ENCODE results near the gene TUBB. TPM values are rescaled to one million over a fixed set of nuclear protein-coding genes. Genes with fewer than 3 reads are reported as not detected.
A peak's percentile ranks its signal among the peaks of the same experiment; 100 is the strongest.

Gene TUBB
- 1,911 and 2,101 TPM in 2 replicates for total RNA-seq (2014; rRNA removed; shearing (Covaris generic))

DNA sequence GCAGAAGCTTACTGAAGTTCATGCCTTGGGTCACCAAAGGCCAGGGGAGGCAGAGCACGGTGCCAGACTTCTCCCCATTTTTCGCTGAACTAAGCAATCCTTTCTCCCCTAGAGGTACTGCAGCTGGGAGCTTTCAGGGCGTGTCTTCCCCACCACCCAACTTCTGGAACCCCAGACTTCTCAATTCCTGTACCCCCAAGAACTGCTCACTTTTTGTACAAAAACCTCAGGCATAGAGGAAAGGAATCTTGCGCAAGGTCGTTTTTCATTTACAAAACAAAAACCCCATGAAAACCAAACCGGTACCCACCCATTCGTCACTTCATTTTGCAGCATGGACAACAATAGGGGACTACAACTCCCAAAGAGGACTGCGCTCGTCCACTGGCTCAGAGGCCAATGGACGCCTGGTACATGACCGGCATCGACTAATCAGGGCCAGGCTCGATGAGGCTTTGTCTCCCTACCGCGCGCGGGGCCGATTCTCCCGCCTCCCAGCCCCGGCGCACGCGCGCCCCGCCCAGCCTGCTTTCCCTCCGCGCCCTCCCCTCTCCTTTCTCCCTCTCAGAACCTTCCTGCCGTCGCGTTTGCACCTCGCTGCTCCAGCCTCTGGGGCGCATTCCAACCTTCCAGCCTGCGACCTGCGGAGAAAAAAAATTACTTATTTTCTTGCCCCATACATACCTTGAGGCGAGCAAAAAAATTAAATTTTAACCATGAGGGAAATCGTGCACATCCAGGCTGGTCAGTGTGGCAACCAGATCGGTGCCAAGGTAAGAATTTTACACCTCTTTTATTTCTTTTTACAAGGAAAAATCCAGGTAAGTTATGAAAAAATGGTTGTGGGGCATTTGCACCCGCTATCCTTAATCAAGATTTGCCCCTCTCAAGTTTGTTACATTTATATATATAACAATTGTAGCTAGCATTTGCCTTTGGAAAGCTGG lies at the start of gene TUBB:
Gene TUBB, plus strand, starts transcription at position 562 of the 947 bp plus-strand sequence. Its CDS starts 155 bp downstream, at position 717.
- peak; percentile 95 for DNase-seq
- Histone ChIP-seq H3K4me3 (ENCODE audit: insufficient read depth, low read depth, low read length) (peak within 1 kb of the TSS; percentile 78), H3K27me3 (ENCODE audit: control insufficient read depth, insufficient read depth, low read length) (no peaks in the 10 kb centered on the region), H3K36me3 (replicated peaks; ENCODE audit: control insufficient read depth, insufficient read depth, low read length) (peaks cover 30% of the 10 kb centered on the region)

DNA sequence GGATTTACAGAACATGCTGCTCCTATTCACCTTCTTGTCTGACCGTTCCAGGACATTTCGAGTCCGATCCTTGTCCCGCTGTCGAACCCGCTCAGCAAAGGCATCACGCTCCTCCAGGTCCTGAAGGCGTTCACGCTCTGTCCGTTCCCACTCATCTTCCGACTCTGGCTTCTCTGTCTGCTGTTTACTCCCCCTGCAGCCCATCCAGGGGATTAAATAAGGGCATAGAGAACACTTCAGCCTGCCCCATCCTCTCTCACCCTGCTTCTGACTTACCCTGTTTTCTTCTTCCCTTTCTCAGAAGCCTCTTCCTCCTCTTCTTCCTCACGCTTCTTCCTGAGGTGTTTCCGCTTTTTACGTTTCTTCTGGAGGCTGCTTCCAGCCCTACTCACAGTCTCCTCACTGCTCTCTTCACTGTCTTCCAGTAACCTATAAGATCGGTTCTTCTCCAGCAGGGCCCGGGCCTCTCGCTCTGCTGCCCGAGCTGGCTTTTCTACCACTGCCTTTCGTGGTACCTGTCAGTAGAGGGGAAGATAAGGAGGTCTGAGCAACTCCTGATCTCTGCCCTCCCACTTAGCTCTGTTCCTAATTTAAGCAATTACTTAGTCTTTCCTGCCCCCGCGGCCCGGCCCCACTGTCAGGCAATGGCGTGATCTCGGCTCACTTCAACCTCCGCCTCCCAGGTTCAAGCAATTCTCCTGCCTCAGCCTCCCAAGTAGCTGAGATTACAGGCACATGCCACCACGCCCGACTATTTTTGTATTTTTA lies 49.2 kb upstream of the TUBB start:
- DNase-seq = peak; percentile 66
- no peak overlapping the region for H3K4me3 ChIP-seq (ENCODE audit: insufficient read depth, low read depth, low read length)
- no peaks in the 10 kb centered on the region for H3K27me3 ChIP-seq (ENCODE audit: control insufficient read depth, insufficient read depth, low read length)
- peaks cover 13% of the 10 kb centered on the region for H3K36me3 ChIP-seq (replicated peaks; ENCODE audit: control insufficient read depth, insufficient read depth, low read length)

GRCh38 chr6:30672445-30673253 lies 47.5 kb upstream of the TUBB start, which contains the start of gene DHX16:
Gene DHX16, minus strand, starts transcription at chr6:30673006. Its CDS starts 165 bp downstream, at chr6:30672841.
- no peaks in the 10 kb centered on the region for H3K27me3 ChIP-seq (ENCODE audit: control insufficient read depth, insufficient read depth, low read length)
- H3K36me3 ChIP-seq (replicated peaks; ENCODE audit: control insufficient read depth, insufficient read depth, low read length) = peaks cover 17% of the 10 kb centered on the region
- peak within 1 kb of the TSS; percentile 89 for H3K4me3 ChIP-seq (ENCODE audit: insufficient read depth, low read depth, low read length)
- DNase-seq = peak; percentile 94

DNA sequence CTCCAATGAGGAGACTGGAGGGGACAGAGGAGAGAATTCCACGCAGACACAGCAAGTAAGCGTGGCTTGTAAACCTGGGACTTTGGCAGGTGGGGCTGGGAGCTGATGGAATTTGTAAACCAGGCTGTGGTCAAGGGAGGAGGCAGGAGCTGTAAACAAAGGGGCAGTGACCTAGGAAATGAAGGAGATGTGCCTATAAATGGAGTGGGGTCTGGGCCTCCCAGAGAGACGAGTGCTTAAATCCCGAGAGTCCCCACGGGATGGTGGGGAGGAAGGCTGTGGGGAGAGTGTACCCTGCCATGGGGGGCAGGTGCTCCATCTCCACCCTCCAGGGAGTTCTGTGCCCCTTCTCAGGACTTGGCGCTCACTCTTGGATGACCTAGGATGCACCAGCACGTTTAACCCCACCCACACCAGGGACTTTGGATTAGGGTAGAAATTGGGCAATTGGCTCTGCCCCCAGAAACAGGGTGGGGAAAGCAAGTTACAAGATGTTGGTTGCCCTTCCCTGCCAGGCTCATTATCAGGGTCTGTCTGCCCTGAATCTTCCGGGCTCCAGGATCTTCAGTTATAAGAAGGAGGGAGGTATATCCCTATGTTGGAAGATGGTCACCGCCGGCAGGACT lies 43.4 kb upstream of the TUBB start:
- Histone ChIP-seq H3K27me3 (ENCODE audit: control insufficient read depth, insufficient read depth, low read length) (no peaks in the 10 kb centered on the region), H3K4me3 (ENCODE audit: insufficient read depth, low read depth, low read length) (no peak overlapping the region), H3K36me3 (replicated peaks; ENCODE audit: control insufficient read depth, insufficient read depth, low read length) (peaks cover 9% of the 10 kb centered on the region)
- DNase-seq = no peak

GRCh38 chr6:30678964-30679726 lies 41.0 kb upstream of the TUBB start:
- peak; percentile 97 for DNase-seq
- Histone ChIP-seq H3K27me3 (ENCODE audit: control insufficient read depth, insufficient read depth, low read length) (no peaks in the 10 kb centered on the region), H3K4me3 (ENCODE audit: insufficient read depth, low read depth, low read length) (no peak overlapping the region), H3K36me3 (replicated peaks; ENCODE audit: control insufficient read depth, insufficient read depth, low read length) (peaks cover 9% of the 10 kb centered on the region)

GRCh38 chr6:30679765-30680535 lies 40.2 kb upstream of the TUBB start:
- DNase-seq = no peak
- peaks cover 9% of the 10 kb centered on the region for H3K36me3 ChIP-seq (replicated peaks; ENCODE audit: control insufficient read depth, insufficient read depth, low read length)
- no peak overlapping the region for H3K4me3 ChIP-seq (ENCODE audit: insufficient read depth, low read depth, low read length)
- no peaks in the 10 kb centered on the region for H3K27me3 ChIP-seq (ENCODE audit: control insufficient read depth, insufficient read depth, low read length)

GRCh38 chr6:30681766-30682142 lies 38.4 kb upstream of the TUBB start:
- Histone ChIP-seq H3K36me3 (replicated peaks; ENCODE audit: control insufficient read depth, insufficient read depth, low read length) (peaks cover 6% of the 10 kb centered on the region), H3K27me3 (ENCODE audit: control insufficient read depth, insufficient read depth, low read length) (no peaks in the 10 kb centered on the region), H3K4me3 (ENCODE audit: insufficient read depth, low read depth, low read length) (no peak overlapping the region)
- DNase-seq = no peak

GRCh38 chr6:30682143-30683117 lies 37.7 kb upstream of the TUBB start:
- Histone ChIP-seq H3K27me3 (ENCODE audit: control insufficient read depth, insufficient read depth, low read length) (no peaks in the 10 kb centered on the region), H3K4me3 (ENCODE audit: insufficient read depth, low read depth, low read length) (peak overlapping the region; percentile 12; the same call in 1 of the 2 replicates), H3K36me3 (replicated peaks; ENCODE audit: control insufficient read depth, insufficient read depth, low read length) (peaks cover 2% of the 10 kb centered on the region)
- peak; percentile 82 for DNase-seq

DNA sequence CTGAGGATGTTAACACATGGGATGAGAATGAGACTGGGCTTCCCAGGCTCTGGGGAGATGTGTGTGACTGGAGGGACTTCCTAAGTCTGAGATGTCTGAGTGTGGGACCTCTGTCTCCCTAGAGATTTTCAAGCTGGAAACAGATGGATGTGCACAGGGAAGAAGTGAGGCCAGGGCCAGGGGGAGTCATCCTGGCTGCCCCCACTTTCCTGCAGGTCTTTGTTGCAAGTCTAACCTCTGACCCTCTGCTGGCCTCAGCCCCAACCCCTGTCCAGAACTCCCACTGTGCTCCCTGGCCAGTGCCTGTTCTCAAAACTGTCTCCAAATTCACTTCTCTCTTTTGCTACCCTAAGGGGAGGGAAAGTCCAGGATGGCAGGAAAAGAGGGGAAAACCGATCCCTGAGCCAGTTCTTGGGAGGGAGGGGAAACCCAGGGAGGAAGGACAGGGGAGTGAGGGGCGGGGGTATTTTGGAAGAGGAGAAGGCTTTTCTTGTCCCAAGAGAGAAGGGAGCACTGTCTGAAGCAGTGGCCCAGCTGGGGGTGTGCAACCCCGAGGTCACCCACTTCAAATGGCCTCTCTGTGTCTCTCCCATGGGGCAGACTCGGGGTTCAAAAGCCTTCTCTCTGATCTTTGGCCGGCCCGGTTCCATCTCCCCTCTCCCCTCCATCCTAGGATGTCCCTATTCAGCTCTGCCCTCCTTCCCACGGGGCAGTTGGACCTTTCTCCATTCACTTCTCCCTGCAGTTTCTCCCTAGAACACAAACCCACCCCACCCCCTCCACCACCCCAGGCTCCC lies 36.8 kb upstream of the TUBB start:
- H3K36me3 ChIP-seq (replicated peaks; ENCODE audit: control insufficient read depth, insufficient read depth, low read length) = peaks cover 2% of the 10 kb centered on the region
- no peaks in the 10 kb centered on the region for H3K27me3 ChIP-seq (ENCODE audit: control insufficient read depth, insufficient read depth, low read length)
- peak; percentile 64 for DNase-seq

GRCh38 chr6:30683980-30684338 lies 36.2 kb upstream of the TUBB start:
- Histone ChIP-seq H3K27me3 (ENCODE audit: control insufficient read depth, insufficient read depth, low read length) (no peaks in the 10 kb centered on the region), H3K4me3 (ENCODE audit: insufficient read depth, low read depth, low read length) (peak overlapping the region; percentile 45), H3K36me3 (replicated peaks; ENCODE audit: control insufficient read depth, insufficient read depth, low read length) (no peaks in the 10 kb centered on the region; the same call in 1 of the 2 replicates)
- DNase-seq = no peak

More for the DNA sequence above, 36.8 kb upstream of the TUBB start:
- H3K4me3 ChIP-seq (ENCODE audit: insufficient read depth, low read depth, low read length) = peak overlapping the region; percentile 45

DNA sequence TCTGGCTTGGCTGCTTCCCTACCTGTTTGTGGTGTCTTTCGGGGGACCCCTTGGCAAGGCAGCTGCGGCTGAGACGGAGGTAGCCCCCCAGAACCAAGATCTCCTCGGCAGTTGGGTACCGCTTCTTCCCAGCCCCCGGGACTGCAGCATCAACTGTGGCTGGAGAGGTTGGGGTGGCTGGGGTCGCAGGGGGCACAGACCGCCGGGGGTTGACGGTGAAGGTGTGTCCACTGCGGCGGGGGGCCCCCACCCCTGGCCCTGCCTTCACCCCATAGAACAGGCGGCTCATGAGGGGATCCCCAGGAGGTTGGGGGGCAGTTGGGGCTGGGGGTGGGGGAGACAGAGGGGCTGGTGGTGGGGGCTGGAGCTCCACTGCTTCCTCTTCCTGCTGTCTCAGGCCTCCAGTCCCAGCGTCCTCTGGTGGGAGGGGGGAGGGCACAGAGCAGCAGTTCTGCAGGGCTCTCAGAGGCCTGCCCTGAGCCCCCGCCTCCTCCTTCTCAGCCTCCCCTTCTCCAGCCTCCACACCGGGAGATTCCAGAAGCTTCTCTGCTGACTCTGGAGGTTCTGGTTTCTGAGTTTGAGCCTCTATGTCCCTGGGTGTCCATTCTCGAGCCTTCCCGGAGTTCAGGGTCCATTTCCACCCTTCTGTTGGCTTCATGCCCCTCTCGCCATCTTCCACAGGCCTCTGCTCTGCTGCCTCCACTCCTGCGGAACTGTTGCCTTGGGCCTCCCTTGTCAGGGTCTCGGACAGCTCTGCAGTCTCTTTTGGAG lies 35.6 kb upstream of the TUBB start:
- Histone ChIP-seq H3K36me3 (replicated peaks; ENCODE audit: control insufficient read depth, insufficient read depth, low read length) (no peaks in the 10 kb centered on the region; the same call in 1 of the 2 replicates), H3K27me3 (ENCODE audit: control insufficient read depth, insufficient read depth, low read length) (no peaks in the 10 kb centered on the region), H3K4me3 (ENCODE audit: insufficient read depth, low read depth, low read length) (peak overlapping the region; percentile 45)
- no peak for DNase-seq

Measured in H7 (cell line).